Activated CD4-positive, CD25-positive, alpha-beta regulatory T cell treated with anti-CD3 and anti-CD28 coated beads, Interleukin-2, amount 50 U/mL, for 24 hours (primary cell): Measurements from ENCODE around the gene REXO1.

Experiments used
- ATAC-seq, 2 donors: fragments of 150-1000 bp; cut with Tn5 transposase; one replicate each; pipeline ENCODE4 v1.10.0; 2021; ENCODE audit warnings: mild to moderate bottlenecking in 1 of 2, moderate library complexity in 1 of 2

Gene REXO1

DNA sequence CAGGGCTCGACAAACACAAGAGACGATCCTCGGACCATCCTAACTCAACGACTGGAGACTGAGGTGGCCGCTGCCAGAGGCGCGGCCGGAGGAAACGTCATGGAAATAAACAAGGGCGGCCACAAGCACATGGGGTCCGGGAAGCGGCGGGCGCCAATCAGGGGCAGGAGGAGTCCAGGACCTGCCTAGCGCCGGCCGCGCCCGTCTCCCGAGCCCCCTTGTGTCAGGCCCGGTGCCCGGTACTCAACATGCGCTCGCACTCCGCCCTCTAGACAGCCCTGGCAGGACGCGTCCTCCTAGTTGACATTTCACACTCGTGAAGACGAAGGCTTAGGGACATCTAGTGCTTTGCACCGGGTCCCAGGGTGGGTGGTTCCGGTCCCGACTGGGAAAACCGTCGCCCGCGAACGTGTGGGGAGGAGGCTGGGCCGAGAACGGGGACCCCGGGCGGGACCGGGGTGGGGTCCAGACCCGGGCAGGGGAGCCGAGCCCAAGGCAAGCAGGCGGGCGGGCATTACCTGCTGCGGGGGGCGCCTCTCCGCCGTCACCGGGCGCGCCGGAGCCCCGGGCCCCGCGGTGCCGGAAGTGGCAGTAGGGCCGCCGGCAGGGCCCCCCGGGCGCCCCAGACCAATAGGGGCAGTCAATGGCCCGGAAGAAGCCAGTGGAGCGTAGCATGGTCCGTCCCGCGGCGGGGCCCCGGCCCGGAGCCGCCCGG is 442 bp downstream of the REXO1 start:
- ATAC-seq: peak; percentile 13 to 22

- no peak for ATAC-seq
Observed at GRCh38 chr19:1847348-1847683, 967 bp downstream of the REXO1 start.

- no peak for ATAC-seq
Observed at GRCh38 chr19:1846517-1847204, 1.6 kb downstream of the REXO1 start.

GRCh38 chr19:1845642-1846041 is 2.6 kb downstream of the REXO1 start:
- ATAC-seq: no peak

DNA sequence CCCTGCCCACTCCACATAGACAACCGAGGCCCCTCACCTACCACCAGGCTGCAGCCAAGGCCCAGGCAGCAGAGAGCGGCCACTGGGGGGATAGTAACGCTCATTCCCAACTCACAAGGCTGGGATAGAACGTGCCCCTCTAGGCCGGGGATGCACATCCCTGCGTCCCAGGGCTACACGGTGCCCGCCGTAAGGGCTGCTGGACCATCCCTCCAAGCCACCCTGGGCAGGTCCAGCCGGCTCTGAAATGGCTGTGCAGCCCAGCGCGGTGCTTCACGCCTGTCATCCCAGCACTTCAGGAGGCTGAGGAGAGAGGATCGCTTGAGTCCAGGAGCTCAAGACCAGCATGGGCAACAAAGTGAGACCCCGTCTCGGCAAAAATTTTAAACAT is 3.2 kb downstream of the REXO1 start:
- ATAC-seq: no peak

DNA sequence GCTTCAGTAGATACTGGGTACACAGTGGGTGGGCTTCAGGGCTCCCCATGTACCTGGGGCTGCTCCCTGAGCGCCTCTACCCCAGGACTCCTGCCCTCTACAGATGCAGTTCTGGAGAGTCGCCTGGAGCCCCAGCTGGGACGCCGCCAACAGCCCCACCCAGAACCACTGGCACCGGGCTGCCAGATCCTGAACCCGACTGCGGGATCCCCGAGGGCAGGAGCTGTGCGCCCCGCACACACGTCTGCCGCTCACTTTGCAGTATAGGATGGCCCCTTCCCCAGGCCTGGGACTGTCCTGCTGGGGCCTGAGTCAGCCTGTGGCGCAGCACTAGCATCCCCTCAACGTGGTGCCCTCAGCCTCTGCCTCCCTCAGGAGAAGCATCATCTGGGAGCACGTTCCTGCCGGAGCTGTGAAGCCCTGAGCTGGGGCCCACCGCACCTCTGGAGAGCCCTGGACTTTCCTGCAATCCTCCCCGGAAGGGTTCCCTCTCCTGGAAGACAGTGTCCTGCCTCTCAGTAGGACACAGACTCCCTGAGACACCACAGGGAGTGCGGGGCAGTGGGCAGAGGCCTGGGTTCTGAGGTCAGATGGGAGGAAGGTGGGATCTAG is 3.7 kb downstream of the REXO1 start:
- ATAC-seq: no peak

- no peak for ATAC-seq
Observed at GRCh38 chr19:1843646-1844394, 4.5 kb downstream of the REXO1 start.

- no peak for ATAC-seq
Observed at GRCh38 chr19:1843116-1843515, 5.2 kb downstream of the REXO1 start.

DNA sequence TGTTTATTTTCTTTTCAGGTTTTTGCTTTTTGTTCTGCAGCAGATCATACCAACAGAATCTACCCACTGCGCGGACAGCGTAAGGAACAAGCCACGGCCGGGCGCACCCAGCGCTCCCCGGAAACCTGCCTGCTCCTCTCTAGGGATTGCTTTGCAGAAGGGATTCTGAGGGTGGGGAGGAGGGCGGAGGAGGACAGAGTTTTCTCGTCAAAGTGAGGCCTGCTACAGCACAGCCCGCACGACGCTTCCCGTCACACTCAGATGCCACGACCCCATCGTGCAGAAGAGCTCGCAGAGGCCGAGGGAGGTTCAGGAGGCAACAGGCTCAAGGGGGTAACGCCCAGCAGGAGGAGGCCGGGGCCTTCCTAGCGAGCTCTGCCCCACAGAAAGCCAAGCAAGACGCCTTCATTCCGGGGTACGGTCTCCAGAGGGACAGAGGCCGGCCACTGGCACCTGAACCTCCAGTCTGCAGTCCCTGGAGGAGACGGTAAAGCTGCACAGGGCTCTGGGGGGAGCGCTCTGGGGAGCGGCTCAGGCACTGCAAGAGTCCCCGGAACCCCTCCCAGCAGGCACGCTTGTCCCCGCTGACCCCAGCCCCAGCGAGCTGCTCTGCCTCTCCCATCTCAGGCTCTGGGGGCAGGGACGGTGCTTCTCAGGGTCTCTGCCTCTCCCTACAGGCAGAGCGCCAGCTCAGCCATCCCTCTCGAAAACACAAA is 6.9 kb downstream of the REXO1 start:
- ATAC-seq: no peak

DNA sequence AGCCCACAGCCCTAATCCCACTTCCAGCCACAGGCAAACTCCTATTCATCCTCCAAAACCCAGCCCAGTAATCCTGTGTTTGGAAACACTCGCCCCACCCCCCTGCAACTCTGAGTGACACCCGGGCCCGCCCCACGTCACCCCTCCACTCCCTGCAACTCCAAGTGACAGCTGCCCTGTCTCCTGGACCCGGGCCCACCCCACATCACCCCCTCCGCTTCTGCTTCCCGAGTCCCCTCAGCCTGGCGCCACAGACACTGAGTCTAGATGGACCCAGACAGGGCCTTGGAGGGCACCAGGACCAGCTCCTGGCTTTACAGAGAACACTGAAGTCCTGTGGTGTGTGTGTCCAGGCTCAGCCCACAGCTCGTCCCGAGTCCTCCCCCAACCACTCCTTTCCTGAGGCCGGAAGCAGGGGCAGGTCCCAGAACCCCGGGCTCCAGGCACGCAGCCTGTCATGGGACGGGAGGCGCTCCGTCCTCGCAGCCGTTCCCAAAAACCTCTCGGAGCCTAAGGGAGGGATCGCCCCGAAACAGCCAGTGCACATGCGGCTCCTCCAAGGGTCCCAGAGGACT is 7.7 kb downstream of the REXO1 start:
- ATAC-seq: no peak

GRCh38 chr19:1839658-1840540 is 8.4 kb downstream of the REXO1 start:
- no peak for ATAC-seq

- ATAC-seq: peak; percentile 51 to 59
Observed at GRCh38 chr19:1837625-1838105, 10.6 kb downstream of the REXO1 start.

- no peak for ATAC-seq
Observed at GRCh38 chr19:1837222-1837565, 11.1 kb downstream of the REXO1 start.

GRCh38 chr19:1836458-1837221 is 11.6 kb downstream of the REXO1 start:
- ATAC-seq: no peak

- ATAC-seq: no peak
Observed at GRCh38 chr19:1833540-1833939, 14.7 kb downstream of the REXO1 start.

GRCh38 chr19:1832046-1832663 is 16.1 kb downstream of the REXO1 start:
- no peak for ATAC-seq

GRCh38 chr19:1830978-1831377 is 17.3 kb downstream of the REXO1 start:
- no peak for ATAC-seq

GRCh38 chr19:1830568-1830967 is 17.7 kb downstream of the REXO1 start:
- ATAC-seq: no peak

DNA sequence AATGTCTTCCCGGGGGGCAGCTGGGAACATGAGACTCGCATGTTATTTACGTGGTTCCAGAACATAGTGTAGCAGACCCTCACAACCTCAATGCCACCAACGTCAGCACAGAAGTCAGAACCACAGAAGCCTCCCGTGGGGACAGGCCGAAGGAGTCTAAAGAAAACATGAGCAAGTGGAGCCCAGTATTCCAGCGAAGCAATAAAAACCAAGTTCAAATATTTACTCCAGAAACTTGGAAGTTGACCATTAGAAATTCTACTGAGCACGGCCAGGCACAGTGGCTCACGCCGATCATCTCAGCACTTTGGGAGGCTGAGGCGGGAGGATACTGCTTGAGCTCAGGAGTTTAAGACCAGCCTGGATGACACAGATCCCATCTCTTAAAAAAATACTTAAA is 18.3 kb downstream of the REXO1 start:
- no peak for ATAC-seq
